NCI-H2171 (cell line): Measurements from ENCODE around the gene SIGLEC7.

Source experiments
- DNase-seq: peaks from one replicate; lab custom pipeline; 2025; lab: John Stamatoyannopoulos, UW

Gene SIGLEC7

DNA sequence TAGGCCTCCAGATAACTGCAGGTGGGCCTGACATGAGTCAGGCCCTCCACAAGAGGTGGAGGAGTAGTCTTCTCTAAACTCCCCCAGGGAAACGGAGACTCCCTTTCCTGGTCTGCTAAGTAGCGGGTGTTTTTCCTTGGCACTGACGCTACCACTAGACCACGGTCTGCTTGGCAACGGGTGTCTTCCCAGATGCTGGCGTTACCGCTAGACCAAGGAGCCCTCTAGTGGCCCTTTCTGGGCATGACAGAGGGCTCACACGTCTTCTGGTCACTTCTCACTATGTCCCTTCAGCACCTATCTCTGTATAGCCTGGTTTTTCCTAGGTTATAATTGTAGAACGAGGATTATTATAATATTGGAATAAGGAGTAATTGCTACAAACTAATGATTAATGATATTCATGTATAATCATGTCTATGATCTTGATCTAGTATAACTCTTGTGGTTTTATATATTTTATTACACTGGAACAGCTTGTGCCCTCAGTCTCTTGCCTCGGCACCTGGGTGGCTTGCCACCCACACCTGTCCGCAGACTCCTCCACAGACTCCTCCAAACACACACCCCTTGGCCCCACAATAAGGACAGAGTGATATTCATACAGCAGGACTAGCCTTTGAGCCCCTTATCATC lies 27.3 kb downstream of the SIGLEC7 start:
- peak; percentile 7 for DNase-seq

DNA sequence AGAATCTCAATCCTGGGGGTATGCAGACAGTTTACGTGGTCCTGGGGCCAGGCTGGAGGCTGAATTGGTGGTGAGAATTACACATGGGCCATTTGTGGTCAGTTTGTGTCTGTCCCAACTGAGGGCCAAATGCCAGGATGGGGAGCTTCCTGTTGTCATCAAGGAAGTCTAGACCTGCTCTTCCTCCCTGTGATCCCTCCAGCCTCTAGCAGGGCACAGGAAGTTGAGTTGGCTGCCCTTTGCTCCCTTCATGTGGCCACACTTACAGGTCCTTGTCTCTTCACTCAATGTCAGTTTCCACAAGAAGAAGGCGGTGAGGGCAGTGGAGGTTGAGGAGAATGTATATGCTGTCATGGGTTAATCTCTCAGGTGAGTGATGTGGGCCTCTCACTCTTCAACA lies 30.1 kb downstream of the SIGLEC7 start:
- no peak for DNase-seq

GRCh38 chr19:51173681-51174080 lies 31.6 kb downstream of the SIGLEC7 start:
- no peak for DNase-seq

DNA sequence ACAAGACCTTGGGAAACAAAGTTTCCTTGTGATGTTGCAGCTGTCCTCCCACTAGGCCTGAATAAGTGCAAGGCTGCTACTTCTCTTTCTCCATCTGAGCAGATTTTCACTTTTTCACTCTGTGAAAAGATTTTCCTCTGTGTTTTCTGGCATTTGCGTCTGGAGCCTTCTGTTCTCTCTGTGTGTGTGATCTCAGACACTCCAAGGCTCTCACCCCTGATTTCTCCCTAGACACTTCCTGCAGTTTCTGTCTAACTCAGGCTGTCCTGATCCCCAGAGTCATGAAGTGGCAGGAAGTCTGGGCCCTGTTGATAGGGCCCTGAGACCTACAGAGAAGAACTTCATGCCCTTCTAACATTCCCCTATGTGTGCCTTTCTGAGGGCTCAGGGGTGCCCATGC lies 37.2 kb downstream of the SIGLEC7 start:
- no peak for DNase-seq

GRCh38 chr19:51181377-51181912 lies 39.3 kb downstream of the SIGLEC7 start:
- DNase-seq, result no peak

DNA sequence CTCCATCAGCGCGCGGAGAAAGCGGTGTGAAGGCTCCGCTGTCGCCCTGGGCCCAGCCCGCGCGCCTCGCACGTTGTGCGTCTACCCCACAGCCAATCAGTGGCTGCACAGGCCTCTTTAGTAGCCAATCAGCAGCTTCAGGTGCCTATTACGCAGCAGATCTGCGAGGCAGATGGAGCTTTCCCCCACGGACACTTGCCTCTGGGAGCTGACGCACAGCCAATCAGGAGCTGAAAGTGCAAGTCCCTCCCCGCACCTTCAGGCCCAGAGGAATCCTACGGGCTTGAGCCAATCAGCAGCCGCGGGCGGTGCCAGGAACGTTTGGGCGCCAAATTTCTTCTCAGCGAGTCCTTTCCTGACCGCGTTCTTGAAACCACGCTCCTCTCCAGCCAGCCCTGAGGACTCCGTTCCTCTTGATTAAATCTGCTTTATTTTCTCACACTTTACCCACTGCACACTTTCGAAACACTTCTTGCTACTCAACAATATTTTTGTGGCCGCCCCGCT lies 39.9 kb downstream of the SIGLEC7 start:
- no peak for DNase-seq

- DNase-seq, result no peak
Observed at GRCh38 chr19:51183629-51184028, 41.5 kb downstream of the SIGLEC7 start.

DNA sequence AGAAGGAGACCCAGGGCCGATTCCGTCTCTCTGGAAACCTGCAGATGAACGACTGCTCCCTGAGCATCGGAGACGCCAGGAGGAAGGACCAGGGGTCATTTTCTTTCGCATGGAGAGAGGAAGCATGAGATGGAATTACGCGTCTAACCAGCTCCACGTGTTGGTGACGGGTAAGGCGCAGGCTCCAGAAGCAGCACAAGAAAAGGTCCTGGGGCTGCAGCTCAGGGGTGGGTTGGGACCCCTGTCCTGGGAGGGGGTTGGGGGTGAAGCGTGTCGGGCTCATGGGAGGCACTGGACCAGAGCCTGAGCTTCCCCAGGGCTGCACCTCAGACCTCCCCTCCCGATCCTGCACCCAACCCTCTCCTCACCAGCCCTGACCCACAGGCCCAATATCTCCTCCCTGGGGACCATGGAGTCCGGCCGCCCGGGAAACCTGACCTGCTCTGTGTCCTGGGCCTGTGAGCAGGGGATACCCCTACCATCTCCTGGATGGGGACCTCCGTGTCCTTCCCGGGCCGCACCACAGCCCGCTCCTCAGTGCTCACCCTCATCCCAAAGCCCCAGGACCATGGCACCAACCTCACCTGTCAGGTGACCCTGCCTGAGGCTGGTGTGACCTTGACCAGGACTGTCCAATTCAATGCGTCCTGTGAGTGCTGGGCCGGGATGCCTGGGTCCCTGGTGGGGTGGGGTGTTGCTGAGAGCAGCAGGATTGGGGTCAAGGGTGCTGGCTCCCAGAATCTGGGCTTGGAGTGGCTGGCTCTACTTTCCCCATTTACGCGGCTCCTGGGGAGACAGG lies 43.2 kb downstream of the SIGLEC7 start:
- no peak for DNase-seq

DNA sequence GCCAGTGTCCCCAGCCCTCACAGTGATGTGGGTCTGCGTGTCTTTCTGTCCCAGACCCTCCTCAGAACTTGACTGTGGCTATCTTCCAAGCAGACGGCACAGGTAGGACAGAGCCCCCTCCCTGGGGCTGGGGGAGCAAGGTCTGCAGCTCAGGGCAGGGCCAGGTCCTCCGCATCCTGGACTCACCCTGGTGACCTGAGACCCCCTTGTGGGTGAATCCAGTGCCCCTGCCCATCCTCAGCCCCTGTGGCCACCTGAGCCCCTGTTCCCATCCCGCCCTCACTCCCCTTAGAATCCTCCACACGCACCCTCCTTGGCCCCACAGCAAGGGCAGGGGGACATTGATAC lies 43.7 kb downstream of the SIGLEC7 start:
- DNase-seq, result no peak

- no peak for DNase-seq
Observed at GRCh38 chr19:51186323-51186722, 44.2 kb downstream of the SIGLEC7 start.

- DNase-seq, result no peak
Observed at GRCh38 chr19:51187395-51188226, 45.5 kb downstream of the SIGLEC7 start.

DNA sequence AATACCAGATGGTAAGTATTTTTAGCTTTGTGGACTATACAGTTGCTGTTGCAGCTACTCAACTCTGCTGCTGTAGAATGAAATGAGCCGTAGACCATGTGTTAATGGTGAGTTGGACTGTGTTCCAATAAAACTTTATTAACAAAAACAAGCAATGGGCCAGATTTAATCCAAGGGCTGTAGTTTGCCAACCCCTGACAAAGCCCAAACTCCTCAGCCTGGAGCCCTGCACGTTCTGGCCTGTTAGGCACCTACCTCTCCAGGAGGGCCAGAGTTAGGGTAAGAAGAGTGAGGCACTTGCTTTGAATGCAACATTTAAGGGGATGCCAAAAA lies 46.1 kb downstream of the SIGLEC7 start:
- no peak for DNase-seq

- no peak for DNase-seq
Observed at GRCh38 chr19:51192689-51193088, 50.6 kb downstream of the SIGLEC7 start.

- DNase-seq, result no peak
Observed at GRCh38 chr19:51194527-51195315, 52.6 kb downstream of the SIGLEC7 start.

DNA sequence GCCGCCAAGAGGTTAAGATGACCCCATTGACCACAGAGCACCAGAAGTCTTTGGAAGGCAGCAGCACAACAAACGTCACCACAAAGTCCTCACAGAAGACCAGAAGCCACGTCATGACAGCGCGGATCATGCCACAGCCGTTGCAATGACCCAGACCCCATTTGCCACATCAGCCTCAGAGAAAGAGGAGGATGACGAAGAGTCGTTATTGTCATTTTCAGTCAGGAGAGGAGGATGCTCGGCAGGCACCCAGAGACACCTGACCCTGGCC lies 53.1 kb downstream of the SIGLEC7 start:
- no peak for DNase-seq

- DNase-seq, result no peak
Observed at GRCh38 chr19:51195616-51196015, 53.5 kb downstream of the SIGLEC7 start.

DNA sequence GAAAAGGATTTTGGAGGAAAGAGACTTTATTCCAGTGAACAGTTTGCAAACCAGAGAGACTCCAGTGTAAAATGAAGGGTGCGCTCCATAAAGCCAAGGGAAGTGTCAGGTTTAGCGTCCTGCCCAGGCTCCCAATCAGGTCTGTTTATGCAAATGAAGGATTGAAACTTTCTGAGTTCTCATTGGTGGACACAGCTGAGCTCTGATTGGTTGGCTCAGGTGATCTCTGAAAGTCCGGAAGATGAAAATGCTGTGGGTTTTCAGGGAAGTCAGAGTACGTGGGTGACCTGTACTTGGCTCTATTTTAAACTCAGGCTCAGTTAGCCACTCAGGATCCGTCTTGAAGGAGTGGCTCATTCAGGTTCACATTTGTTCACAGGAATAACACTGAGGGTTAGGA lies 54.1 kb downstream of the SIGLEC7 start:
- no peak for DNase-seq

DNA sequence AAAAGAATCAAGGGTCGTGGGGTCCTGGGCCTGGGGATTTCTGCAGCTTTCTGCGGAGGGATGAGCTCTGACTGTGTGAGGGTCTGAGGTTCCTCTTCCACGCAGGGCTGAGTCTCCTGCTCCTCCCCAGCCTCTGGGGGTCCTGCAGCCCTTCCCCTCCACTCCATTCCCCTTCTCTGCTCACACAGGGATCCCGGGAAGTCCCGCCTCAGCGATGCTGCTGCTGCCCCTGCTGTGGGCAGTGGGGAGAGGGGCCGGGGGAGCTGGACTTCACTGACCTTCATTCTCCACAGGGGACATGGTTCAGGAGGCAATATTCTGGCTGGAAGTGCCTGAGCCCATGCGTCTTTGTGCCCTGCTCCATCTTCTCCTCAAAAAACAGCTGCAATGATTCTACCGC lies 56.5 kb downstream of the SIGLEC7 start:
- no peak for DNase-seq

- DNase-seq, result no peak
Observed at GRCh38 chr19:51200071-51200666, 58.1 kb downstream of the SIGLEC7 start.

- DNase-seq, result no peak
Observed at GRCh38 chr19:51201712-51202111, 59.6 kb downstream of the SIGLEC7 start.
